Measurements from ENCODE around the gene SDC4.
A peak's percentile ranks its signal among the peaks of the same experiment; 100 is the strongest.

SDC4 gene

DNA sequence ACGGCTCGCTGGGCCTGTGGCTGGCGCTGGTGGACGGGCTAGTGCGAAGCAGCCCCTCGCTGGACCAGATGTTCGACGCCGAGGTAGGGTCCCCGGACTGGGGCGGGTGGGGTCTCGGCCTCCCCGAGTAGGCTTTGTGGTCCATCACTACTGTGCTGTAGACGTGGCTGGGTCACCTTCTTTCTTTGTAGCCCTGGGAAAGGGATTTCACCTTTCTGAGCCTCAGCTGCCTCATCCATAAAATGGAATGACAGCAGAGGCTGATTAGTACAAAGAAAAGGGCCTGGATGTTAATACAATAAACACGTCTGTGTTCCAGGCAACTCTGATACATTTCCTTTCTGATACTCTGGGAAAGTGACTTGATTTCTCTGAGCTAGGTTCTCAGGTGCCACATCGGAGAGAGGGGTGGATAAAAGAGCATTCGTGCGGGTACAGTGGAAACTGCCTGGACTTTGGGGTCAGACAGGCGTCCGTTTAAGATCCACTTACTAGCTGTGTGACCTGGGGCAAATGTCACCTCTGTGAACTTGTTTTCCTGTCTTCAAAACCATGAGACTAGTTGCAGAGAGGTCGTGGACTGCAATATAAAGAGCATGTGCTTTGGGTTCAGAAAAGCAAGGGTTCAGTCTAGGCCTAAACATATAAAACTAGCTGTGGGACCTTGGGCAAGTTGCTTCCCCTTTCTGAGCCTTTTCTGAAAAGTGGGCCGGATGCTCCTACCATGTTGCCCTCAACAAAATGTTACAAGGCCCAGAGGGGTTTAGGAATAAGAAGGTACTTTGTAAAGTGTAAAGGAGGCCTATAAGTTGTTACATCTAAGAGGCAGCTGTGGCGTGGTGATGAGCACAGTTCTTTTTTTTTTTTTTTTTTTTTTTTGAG lies 15.6 kb upstream of the SDC4 start:
- H3K27me3 ChIP-seq (ENCODE audit: control insufficient read depth in 1 of 2, insufficient read depth in 2 of 2, low read length in 2 of 2), result no peaks in the 10 kb centered on the region
- H3K36me3 ChIP-seq (ENCODE audit: control insufficient read depth in 2 of 2, insufficient read depth in 2 of 2, low read length in 2 of 2), result peaks cover 23 to 29% of the 10 kb centered on the region in 2 donors
- peak overlapping the region; percentile 84 to 92 for H3K4me3 ChIP-seq (ENCODE audit: low read length in 2 of 2)
- peaks cover 37% of the 10 kb centered on the region for H3K4me1 ChIP-seq (ENCODE audit: control insufficient read depth, insufficient read depth, low read length)
- H3K9ac ChIP-seq (ENCODE audit: low read length in 2 of 2), result peak overlapping the region; percentile 94 to 97
- no peaks in the 10 kb centered on the region for H3K9me3 ChIP-seq (ENCODE audit: control insufficient read depth in 2 of 2, low read length in 2 of 2)
- peak overlapping the region; percentile 97 for H3K27ac ChIP-seq (ENCODE audit: low read length)

DNA sequence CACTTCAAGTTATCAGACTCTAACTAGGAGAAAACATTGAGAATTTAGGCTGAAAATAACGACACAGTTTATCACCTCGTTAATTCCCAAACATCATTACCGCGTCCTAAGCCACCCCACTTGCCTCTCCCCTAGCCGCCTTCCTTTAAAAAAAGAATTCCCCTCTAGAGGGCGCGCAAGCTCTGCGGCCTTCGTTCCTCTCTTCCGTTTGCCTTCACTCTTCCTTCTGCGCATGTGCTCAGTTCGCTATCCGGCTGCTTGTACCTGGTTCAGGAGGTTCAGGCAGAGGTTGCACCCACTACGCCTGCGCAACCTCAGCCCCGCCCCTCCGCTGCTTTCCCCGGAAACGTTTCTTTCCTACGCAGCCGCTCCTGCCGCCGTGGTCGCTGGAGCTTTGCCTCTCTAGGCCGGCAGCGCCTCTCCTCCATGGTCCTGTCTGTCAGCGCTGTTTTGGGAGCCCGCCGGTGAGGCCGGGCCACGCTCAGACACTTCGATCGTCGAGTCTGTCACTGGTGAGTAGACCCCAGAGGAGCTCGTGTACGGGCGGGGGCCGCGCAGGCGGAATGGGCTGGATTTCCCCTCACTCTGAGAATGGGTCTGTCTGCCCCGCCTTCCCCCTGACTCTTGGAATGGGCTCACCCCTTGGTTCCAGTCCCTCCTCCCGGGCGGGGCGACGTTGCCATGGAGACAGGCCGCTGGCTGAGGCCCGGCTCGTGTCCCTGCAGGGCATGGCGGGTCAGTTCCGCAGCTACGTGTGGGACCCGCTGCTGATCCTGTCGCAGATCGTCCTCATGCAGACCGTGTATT lies 14.8 kb upstream of the SDC4 start, which contains the start of gene SYS1:
Gene SYS1, plus strand, starts transcription at position 353 of the 807 bp plus-strand sequence. Its CDS starts 376 bp downstream, at position 729.
- peak within 1 kb of the TSS; percentile 94 to 97 for H3K9ac ChIP-seq (ENCODE audit: low read length in 2 of 2)
- peaks cover 22 to 23% of the 10 kb centered on the region in 2 donors for H3K36me3 ChIP-seq (ENCODE audit: control insufficient read depth in 2 of 2, insufficient read depth in 2 of 2, low read length in 2 of 2)
- H3K27ac ChIP-seq (ENCODE audit: low read length), result peak within 1 kb of the TSS; percentile 97
- H3K4me3 ChIP-seq (ENCODE audit: low read length in 2 of 2), result peak within 1 kb of the TSS; percentile 84 to 92
- peaks cover 45% of the 10 kb centered on the region for H3K4me1 ChIP-seq (ENCODE audit: control insufficient read depth, insufficient read depth, low read length)
- H3K9me3 ChIP-seq (ENCODE audit: control insufficient read depth in 2 of 2, low read length in 2 of 2), result no peaks in the 10 kb centered on the region
- H3K27me3 ChIP-seq (ENCODE audit: control insufficient read depth in 1 of 2, insufficient read depth in 2 of 2, low read length in 2 of 2), result no peaks in the 10 kb centered on the region

DNA sequence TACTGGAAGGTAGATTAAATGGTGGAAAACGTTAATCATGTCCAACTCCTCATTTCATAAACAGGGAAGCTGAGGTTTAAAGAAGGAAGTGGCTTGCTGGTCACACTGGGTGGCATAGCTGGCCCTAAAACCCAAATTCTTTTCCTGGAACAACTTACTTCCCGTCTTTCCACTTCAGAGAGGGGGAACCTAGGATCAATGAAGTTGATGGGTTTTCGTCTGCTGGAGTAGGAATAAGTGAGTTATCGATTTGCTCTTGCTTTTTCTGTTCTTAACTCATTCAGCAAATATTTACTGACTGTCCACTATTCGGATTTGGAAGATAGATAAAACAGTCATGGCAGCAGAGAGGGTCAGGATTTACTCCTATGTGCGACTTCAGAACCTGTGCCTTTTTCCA lies 13.6 kb upstream of the SDC4 start:
- no peaks in the 10 kb centered on the region for H3K9me3 ChIP-seq (ENCODE audit: control insufficient read depth in 2 of 2, low read length in 2 of 2)
- H3K27ac ChIP-seq (ENCODE audit: low read length), result no peak overlapping the region
- peaks cover 10 to 11% of the 10 kb centered on the region in 2 donors for H3K36me3 ChIP-seq (ENCODE audit: control insufficient read depth in 2 of 2, insufficient read depth in 2 of 2, low read length in 2 of 2)
- H3K27me3 ChIP-seq (ENCODE audit: control insufficient read depth in 1 of 2, insufficient read depth in 2 of 2, low read length in 2 of 2), result no peaks in the 10 kb centered on the region
- H3K9ac ChIP-seq (ENCODE audit: low read length in 2 of 2), result no peak overlapping the region
- H3K4me3 ChIP-seq (ENCODE audit: low read length in 2 of 2), result no peak overlapping the region
- H3K4me1 ChIP-seq (ENCODE audit: control insufficient read depth, insufficient read depth, low read length), result peaks cover 55% of the 10 kb centered on the region

DNA sequence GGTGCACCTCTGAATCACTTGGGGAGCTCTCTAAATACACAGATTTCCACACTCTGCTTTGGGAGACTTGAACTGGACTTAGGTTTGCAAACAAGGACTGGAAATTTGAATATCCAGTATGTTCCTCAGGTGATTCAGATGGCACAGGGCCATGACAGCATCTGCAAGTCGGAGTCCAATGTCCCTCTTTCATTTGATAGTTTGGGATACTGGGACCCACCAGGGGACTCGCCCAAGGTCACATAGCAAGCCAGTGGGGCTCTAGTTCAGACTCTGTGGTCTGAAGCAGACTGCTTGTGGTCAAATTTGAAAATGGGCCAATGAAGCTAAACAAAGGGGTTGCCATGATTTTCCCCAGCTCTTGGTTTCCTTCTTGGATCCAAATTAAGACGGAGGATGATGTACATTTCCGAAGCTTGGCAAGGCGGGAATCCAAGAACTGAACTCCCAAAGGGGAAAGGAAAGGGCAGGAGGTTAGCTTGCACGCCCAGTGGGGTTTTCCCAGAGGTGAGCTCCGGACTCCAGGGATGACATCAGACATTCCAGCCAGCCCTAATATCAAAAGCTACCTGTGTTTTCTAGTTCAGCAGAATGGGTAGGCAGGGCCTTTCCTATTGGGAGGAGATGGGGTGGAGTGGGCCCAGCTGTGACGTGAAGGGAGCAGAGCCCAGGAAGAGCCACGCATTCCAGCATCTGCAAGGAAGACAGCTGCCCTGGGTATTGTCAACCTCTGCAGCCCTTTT lies 11.4 kb upstream of the SDC4 start:
- H3K4me1 ChIP-seq (ENCODE audit: control insufficient read depth, insufficient read depth, low read length), result peaks cover 48% of the 10 kb centered on the region
- no peaks in the 10 kb centered on the region for H3K27me3 ChIP-seq (ENCODE audit: control insufficient read depth in 1 of 2, insufficient read depth in 2 of 2, low read length in 2 of 2)
- no peak overlapping the region for H3K4me3 ChIP-seq (ENCODE audit: low read length in 2 of 2)
- H3K9ac ChIP-seq (ENCODE audit: low read length in 2 of 2), result peak overlapping the region; percentile 13 to 68
- no peaks in the 10 kb centered on the region for H3K9me3 ChIP-seq (ENCODE audit: control insufficient read depth in 2 of 2, low read length in 2 of 2)
- no peaks in the 10 kb centered on the region for H3K36me3 ChIP-seq (ENCODE audit: control insufficient read depth in 2 of 2, insufficient read depth in 2 of 2, low read length in 2 of 2)
- H3K27ac ChIP-seq (ENCODE audit: low read length), result peak overlapping the region; percentile 96

DNA sequence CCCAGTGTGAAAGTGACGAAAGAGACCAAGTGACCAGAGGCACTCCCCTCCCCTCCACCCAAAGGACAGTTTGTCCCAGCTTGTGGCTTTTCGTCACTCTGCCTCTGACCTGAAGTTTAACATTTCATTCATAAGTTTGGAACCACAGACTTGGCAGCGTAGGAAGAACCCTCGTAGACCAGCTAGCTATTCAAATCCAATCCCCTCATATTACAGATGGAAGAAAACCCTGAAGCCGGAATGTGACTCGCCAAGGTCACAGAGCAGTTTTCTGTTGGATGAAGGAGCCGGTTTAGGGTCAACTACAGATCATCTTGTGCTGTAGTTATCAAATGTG lies 10.8 kb upstream of the SDC4 start:
- H3K4me3 ChIP-seq (ENCODE audit: low read length in 2 of 2), result peak overlapping the region in 1 of 2 donors; percentile 24
- H3K27ac ChIP-seq (ENCODE audit: low read length), result peak overlapping the region; percentile 96
- H3K4me1 ChIP-seq (ENCODE audit: control insufficient read depth, insufficient read depth, low read length), result peaks cover 51% of the 10 kb centered on the region
- no peaks in the 10 kb centered on the region for H3K9me3 ChIP-seq (ENCODE audit: control insufficient read depth in 2 of 2, low read length in 2 of 2)
- no peaks in the 10 kb centered on the region for H3K36me3 ChIP-seq (ENCODE audit: control insufficient read depth in 2 of 2, insufficient read depth in 2 of 2, low read length in 2 of 2)
- H3K9ac ChIP-seq (ENCODE audit: low read length in 2 of 2), result peak overlapping the region; percentile 64 to 68
- no peaks in the 10 kb centered on the region for H3K27me3 ChIP-seq (ENCODE audit: control insufficient read depth in 1 of 2, insufficient read depth in 2 of 2, low read length in 2 of 2)

DNA sequence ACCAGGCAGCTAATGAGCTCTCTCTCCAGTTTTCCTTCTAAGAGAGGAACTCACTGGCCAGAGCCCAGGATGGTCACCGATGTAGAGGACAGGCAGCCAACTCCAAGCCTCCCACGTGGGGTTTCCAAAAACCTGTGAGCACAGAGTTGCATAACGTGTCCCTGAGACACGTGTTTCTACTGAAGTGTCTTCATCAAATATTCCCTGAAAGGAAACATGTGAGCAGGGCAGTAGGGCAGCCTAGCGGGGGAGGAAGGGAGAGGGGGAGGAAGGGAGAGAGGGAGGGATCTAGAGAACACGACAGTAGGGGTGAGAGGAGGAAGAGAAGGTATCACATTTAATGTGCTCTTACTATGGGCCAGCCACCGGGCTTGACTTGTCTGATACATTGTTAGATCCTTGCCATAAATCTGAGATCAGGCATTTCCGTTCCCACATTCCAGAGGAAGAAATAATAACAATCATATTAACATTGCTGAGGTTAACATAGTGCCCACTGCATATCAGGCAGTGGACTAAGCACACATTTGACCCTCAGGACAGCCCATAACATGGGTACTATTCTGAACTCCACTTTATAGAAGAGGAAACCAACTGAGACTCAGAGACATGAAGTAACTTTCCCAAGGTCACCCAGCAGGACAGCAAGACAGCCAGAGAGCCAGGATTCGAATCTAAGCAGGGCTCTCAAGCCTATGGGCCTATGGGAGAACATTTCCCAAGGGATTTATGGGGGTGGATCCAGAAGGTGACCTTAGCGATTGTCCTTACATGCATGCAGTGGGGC lies 10.3 kb upstream of the SDC4 start:
- peak overlapping the region in 1 of 2 donors; percentile 24 for H3K4me3 ChIP-seq (ENCODE audit: low read length in 2 of 2)
- H3K36me3 ChIP-seq (ENCODE audit: control insufficient read depth in 2 of 2, insufficient read depth in 2 of 2, low read length in 2 of 2), result no peaks in the 10 kb centered on the region
- H3K27me3 ChIP-seq (ENCODE audit: control insufficient read depth in 1 of 2, insufficient read depth in 2 of 2, low read length in 2 of 2), result no peaks in the 10 kb centered on the region
- H3K9me3 ChIP-seq (ENCODE audit: control insufficient read depth in 2 of 2, low read length in 2 of 2), result no peaks in the 10 kb centered on the region
- peaks cover 46% of the 10 kb centered on the region for H3K4me1 ChIP-seq (ENCODE audit: control insufficient read depth, insufficient read depth, low read length)
- peak overlapping the region; percentile 96 for H3K27ac ChIP-seq (ENCODE audit: low read length)
- peak overlapping the region; percentile 64 to 68 for H3K9ac ChIP-seq (ENCODE audit: low read length in 2 of 2)

DNA sequence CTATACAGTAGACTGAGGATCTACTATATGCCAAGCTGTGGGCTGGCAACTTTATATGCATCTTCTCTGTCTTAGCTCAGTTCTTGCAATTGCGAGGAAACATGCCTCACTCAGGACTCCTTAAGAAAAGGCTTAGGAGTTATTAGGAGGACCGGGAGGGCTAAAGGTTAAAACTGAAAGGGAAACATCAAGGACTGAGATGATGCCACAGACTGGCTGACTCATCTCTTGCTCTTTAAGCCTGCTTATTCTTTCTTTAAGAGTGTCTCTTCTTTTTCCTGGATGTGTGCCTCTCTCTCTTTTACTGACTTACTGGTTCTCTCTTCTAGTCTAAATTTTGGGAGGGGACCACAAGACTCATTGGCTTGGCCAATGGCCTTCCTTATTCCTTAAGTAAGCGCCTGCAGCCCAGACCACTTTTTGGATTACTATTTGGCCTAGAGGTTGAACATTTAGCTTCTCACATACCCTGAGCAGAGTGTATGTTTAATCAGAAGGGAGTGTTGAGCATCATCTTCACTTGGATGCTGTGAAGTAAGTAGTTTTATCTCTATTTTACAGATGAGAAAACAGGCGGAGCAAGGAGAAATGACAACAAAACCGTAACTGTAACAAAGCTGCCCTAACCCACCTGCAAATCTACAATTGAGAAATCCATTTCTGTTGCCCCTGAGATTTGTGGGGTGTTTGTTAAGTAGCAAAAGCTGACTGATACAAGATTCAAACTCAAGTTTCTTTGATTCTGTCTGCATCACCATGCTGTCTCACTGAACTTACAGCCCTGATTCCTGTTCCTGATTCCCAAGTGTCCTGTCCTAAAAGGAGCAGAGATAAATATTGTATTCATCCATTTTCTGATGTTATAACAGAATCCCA lies 7.2 kb upstream of the SDC4 start:
- Histone ChIP-seq H3K27ac (ENCODE audit: low read length) (peak overlapping the region; percentile 77), H3K9me3 (ENCODE audit: control insufficient read depth in 2 of 2, low read length in 2 of 2) (no peaks in the 10 kb centered on the region), H3K4me1 (ENCODE audit: control insufficient read depth, insufficient read depth, low read length) (peaks cover 40% of the 10 kb centered on the region), H3K36me3 (ENCODE audit: control insufficient read depth in 2 of 2, insufficient read depth in 2 of 2, low read length in 2 of 2) (no peaks in the 10 kb centered on the region), H3K9ac (ENCODE audit: low read length in 2 of 2) (peak overlapping the region in 1 of 2 donors; percentile 12), H3K4me3 (ENCODE audit: low read length in 2 of 2) (no peak overlapping the region), H3K27me3 (ENCODE audit: control insufficient read depth in 1 of 2, insufficient read depth in 2 of 2, low read length in 2 of 2) (no peaks in the 10 kb centered on the region)

DNA sequence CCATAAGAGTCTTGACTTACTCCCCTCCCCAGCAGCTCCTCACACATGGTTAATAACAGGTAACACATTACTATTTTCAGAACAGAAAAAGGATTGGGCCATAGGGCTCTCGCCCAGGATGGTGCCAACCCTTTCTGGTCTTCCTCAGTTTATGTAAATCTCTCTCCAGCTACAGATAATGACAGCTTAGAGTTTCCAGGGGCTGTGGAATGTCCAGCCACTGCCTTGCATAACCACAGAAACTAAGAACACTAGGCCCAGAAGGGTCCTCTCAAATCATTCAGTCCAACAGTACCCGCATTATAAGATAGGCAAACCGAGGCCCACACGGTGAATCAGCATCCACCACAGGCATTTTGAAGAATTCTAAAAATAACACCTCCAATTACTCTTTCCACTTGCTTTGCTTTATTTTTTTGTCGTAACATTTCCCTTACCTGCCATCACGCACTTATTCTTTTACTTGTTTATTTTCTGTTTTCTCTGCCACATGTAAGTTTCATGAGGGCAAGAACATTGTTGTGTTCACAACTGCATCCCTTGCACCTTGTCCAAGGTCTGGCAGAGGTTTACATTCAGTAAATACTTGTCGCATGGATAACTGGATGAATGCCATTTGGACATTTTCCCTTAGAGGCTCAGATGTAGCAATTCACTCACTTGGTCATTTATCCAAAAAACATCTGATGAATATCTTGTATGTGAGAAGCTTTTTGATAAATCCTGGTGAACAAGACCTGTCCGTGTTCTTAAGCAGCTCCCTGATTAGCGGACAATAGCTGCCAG lies 6.4 kb upstream of the SDC4 start:
- peak overlapping the region; percentile 77 for H3K27ac ChIP-seq (ENCODE audit: low read length)
- H3K27me3 ChIP-seq (ENCODE audit: control insufficient read depth in 1 of 2, insufficient read depth in 2 of 2, low read length in 2 of 2), result no peaks in the 10 kb centered on the region
- no peaks in the 10 kb centered on the region for H3K36me3 ChIP-seq (ENCODE audit: control insufficient read depth in 2 of 2, insufficient read depth in 2 of 2, low read length in 2 of 2)
- H3K9me3 ChIP-seq (ENCODE audit: control insufficient read depth in 2 of 2, low read length in 2 of 2), result no peaks in the 10 kb centered on the region
- no peak overlapping the region for H3K4me3 ChIP-seq (ENCODE audit: low read length in 2 of 2)
- H3K4me1 ChIP-seq (ENCODE audit: control insufficient read depth, insufficient read depth, low read length), result peaks cover 35% of the 10 kb centered on the region
- peak overlapping the region in 1 of 2 donors; percentile 7 for H3K9ac ChIP-seq (ENCODE audit: low read length in 2 of 2)

DNA sequence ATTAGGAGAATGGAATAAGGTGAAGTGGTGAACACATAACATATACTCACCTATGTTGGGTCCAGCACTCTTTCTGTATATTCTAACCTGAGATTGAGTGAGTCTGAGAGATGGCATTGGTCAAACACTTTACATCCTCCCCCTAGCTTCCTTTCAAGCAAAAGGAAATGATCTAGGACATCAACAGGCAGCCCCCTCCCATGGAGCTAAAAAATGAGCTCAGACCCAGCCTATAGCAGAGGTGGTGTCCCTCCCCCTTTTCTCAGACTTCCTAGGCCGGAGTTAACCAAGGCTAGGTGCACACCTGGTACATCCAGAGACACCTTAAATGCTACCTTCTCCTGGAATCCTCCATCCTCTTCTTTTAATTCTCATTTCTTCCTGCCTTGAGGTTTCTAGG lies 5.5 kb upstream of the SDC4 start:
- H3K27me3 ChIP-seq (ENCODE audit: control insufficient read depth in 1 of 2, insufficient read depth in 2 of 2, low read length in 2 of 2), result no peaks in the 10 kb centered on the region
- no peak overlapping the region for H3K4me3 ChIP-seq (ENCODE audit: low read length in 2 of 2)
- H3K9ac ChIP-seq (ENCODE audit: low read length in 2 of 2), result no peak overlapping the region
- H3K36me3 ChIP-seq (ENCODE audit: control insufficient read depth in 2 of 2, insufficient read depth in 2 of 2, low read length in 2 of 2), result no peaks in the 10 kb centered on the region
- no peaks in the 10 kb centered on the region for H3K9me3 ChIP-seq (ENCODE audit: control insufficient read depth in 2 of 2, low read length in 2 of 2)
- peaks cover 28% of the 10 kb centered on the region for H3K4me1 ChIP-seq (ENCODE audit: control insufficient read depth, insufficient read depth, low read length)
- peak overlapping the region; percentile 77 for H3K27ac ChIP-seq (ENCODE audit: low read length)
